ENCODE results near the gene ECI1.

DNA sequence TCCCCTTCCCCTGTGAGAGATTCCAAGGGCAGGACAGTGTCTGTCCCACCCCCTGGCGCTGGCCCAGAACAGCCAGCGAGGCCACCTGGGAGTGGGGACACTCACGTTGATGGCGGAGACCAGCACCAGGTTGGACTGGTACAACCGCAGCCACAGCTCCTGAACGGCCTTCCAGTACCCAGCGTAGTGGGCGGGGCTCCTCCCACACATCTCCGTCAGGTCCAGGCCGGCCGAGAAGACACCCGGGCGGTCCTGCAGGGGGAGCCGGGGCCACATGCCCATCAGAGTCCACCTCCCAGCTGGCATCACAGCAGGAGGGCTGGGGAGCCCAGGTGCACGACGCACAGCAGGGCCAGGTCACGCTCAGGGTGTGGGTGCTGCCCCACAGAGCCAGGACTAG, 7.1 kb downstream of the ECI1 start:
- TF ChIP-seq, protein P1, sequence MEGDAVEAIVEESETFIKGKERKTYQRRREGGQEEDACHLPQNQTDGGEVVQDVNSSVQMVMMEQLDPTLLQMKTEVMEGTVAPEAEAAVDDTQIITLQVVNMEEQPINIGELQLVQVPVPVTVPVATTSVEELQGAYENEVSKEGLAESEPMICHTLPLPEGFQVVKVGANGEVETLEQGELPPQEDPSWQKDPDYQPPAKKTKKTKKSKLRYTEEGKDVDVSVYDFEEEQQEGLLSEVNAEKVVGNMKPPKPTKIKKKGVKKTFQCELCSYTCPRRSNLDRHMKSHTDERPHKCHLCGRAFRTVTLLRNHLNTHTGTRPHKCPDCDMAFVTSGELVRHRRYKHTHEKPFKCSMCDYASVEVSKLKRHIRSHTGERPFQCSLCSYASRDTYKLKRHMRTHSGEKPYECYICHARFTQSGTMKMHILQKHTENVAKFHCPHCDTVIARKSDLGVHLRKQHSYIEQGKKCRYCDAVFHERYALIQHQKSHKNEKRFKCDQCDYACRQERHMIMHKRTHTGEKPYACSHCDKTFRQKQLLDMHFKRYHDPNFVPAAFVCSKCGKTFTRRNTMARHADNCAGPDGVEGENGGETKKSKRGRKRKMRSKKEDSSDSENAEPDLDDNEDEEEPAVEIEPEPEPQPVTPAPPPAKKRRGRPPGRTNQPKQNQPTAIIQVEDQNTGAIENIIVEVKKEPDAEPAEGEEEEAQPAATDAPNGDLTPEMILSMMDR (IDR thresholded peaks at IDR 0.05; ENCODE audit: low read depth, low read length): no peak
- no peak for TF ChIP-seq EZH2phosphoT487 (IDR thresholded peaks at IDR 0.05; ENCODE audit: low read depth)

Measured in OCI-LY3 (cell line).